Effector CD8-positive, alpha-beta T cell (primary cell): ENCODE results near the gene EBLN1.
"Not testable (repeated sequence)": the region's sequence is repeated elsewhere in the genome, so short reads cannot be mapped to it uniquely, and the experiment has no call there.

Experiments
- DNase-seq: peaks from one replicate; lab custom pipeline; 2025; lab: John Stamatoyannopoulos, UW

Gene EBLN1

GRCh38 chr10:22228167-22228938 is 10.5 kb upstream of the EBLN1 start:
- DNase-seq, result no peak

- no peak for DNase-seq
These were observed 8.8 kb upstream of the EBLN1 start for GRCh38 chr10:22226599-22226998.

GRCh38 chr10:22222236-22223190 is 4.7 kb upstream of the EBLN1 start:
- DNase-seq, result no peak

- no peak for DNase-seq
These were observed 1.5 kb upstream of the EBLN1 start for GRCh38 chr10:22219308-22219707.

GRCh38 chr10:22218448-22218847 is 633 bp upstream of the EBLN1 start:
- no peak for DNase-seq

- DNase-seq, result not testable (repeated sequence)
These were observed 731 bp downstream of the EBLN1 start for GRCh38 chr10:22217084-22217483.

GRCh38 chr10:22210267-22210666 is 7.5 kb downstream of the EBLN1 start:
- no peak for DNase-seq

GRCh38 chr10:22193945-22194344 is 23.9 kb downstream of the EBLN1 start:
- no peak for DNase-seq

- DNase-seq, result no peak
These were observed 32.2 kb downstream of the EBLN1 start for GRCh38 chr10:22185586-22185985.

- DNase-seq, result no peak
These were observed 33.9 kb downstream of the EBLN1 start for GRCh38 chr10:22183771-22184461.

GRCh38 chr10:22180724-22181123 is 37.1 kb downstream of the EBLN1 start:
- no peak for DNase-seq

GRCh38 chr10:22174442-22174841 is 43.4 kb downstream of the EBLN1 start:
- no peak for DNase-seq

- no peak for DNase-seq
These were observed 46.7 kb downstream of the EBLN1 start for GRCh38 chr10:22171131-22171530.

GRCh38 chr10:22170582-22170981 is 47.2 kb downstream of the EBLN1 start:
- no peak for DNase-seq

GRCh38 chr10:22159979-22160378 is 57.8 kb downstream of the EBLN1 start:
- no peak for DNase-seq

- DNase-seq, result no peak
These were observed 58.6 kb downstream of the EBLN1 start for GRCh38 chr10:22159180-22159579.
